ENCODE results near the gene ACVR1B.
A peak's percentile ranks its signal among the peaks of the same experiment; 100 is the strongest.

DNA sequence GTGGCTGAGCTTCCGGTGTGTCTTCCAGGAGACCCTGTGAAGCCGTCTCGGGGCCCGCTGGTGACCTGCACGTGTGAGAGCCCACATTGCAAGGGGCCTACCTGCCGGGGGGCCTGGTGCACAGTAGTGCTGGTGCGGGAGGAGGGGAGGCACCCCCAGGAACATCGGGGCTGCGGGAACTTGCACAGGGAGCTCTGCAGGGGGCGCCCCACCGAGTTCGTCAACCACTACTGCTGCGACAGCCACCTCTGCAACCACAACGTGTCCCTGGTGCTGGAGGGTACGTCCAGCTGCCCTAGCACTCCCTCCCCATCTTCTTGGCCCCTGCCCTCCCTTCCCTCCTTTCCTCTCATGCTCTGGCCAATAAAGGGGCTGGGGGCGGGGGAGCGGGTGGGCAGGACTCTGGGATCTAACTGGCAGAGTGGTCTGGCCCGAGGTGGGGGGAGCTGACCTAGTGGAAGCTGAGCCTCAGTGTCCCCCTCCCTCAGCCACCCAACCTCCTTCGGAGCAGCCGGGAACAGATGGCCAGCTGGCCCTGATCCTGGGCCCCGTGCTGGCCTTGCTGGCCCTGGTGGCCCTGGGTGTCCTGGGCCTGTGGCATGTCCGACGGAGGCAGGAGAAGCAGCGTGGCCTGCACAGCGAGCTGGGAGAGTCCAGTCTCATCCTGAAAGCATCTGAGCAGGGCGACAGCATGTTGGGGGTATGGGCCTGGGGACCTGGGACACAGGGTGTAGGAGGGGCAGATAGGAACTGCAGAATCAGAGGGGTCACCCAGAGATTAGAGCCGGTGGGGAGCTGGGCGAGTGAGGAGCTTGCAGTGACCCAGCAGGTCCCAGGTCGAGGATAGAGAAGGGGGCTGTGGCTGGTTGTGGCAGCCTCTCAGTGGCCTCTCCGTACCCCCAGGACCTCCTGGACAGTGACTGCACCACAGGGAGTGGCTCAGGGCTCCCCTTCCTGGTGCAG is 38.1 kb upstream of the ACVR1B start:
- TF ChIP-seq, protein P1, sequence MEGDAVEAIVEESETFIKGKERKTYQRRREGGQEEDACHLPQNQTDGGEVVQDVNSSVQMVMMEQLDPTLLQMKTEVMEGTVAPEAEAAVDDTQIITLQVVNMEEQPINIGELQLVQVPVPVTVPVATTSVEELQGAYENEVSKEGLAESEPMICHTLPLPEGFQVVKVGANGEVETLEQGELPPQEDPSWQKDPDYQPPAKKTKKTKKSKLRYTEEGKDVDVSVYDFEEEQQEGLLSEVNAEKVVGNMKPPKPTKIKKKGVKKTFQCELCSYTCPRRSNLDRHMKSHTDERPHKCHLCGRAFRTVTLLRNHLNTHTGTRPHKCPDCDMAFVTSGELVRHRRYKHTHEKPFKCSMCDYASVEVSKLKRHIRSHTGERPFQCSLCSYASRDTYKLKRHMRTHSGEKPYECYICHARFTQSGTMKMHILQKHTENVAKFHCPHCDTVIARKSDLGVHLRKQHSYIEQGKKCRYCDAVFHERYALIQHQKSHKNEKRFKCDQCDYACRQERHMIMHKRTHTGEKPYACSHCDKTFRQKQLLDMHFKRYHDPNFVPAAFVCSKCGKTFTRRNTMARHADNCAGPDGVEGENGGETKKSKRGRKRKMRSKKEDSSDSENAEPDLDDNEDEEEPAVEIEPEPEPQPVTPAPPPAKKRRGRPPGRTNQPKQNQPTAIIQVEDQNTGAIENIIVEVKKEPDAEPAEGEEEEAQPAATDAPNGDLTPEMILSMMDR (IDR thresholded peaks at IDR 0.05): peak in 3 of 12 donors; percentile 6 to 11 (median 8)
- TF ChIP-seq POLR2A (IDR thresholded peaks at IDR 0.05): no peak

Measured in heart left ventricle (tissue), 13 donors.